HEK293T (cell line): ENCODE data around the gene ORC3.
"Not testable (repeated sequence)": the region's sequence is repeated elsewhere in the genome, so short reads cannot be mapped to it uniquely, and the experiment has no call there.

Experiments
- CTCF ChIA-PET: fragments of 350-600 bp; formaldehyde crosslinking; extraction: SDS; loops from one replicate; lab custom pipeline; 2021; ENCODE audit warnings: antibody characterized with exemption, inconsistent platforms; lab: Yijun Ruan, JAX
- POLR2A ChIA-PET: fragments of 350-600 bp; formaldehyde crosslinking; extraction: SDS; loops from one replicate; lab custom pipeline; 2020; ENCODE audit warnings: antibody characterized with exemption, inconsistent platforms; lab: Yijun Ruan, JAX
- DNase-seq: peaks from one replicate; pipeline ENCODE4 v3.0.0; 2012; ENCODE audit warnings: mixed read lengths; ENCODE audit errors: extremely low spot score
- ARNT ChIP-seq: fragments of 450-650 bp; IDR thresholded peaks from 2 replicates; pipeline ENCODE4 v1.6.1; 2017; ENCODE audit warnings: mild to moderate bottlenecking
- BHLHE40 ChIP-seq: fragments of 450-650 bp; IDR thresholded peaks from 2 replicates; pipeline ENCODE4 v1.6.1; 2016; ENCODE audit warnings: mild to moderate bottlenecking, moderate library complexity, borderline replicate concordance
- CTBP1 ChIP-seq: fragments of 450-650 bp; IDR thresholded peaks from 2 replicates; pipeline ENCODE4 v1.6.1; 2016; ENCODE audit warnings: borderline replicate concordance
- ELF4 ChIP-seq: fragments of 450-650 bp; IDR thresholded peaks from 2 replicates; pipeline ENCODE4 v1.6.1; 2017; ENCODE audit warnings: antibody characterized with exemption
- FOXA1 ChIP-seq: fragments of 450-650 bp; IDR thresholded peaks from 2 replicates; pipeline ENCODE4 v1.6.1; 2016; ENCODE audit warnings: mild to moderate bottlenecking
- FOXK2 ChIP-seq: fragments of 450-650 bp; IDR thresholded peaks from 2 replicates; pipeline ENCODE4 v1.6.1; 2016; ENCODE audit warnings: mild to moderate bottlenecking
- FOXM1 ChIP-seq: fragments of 450-650 bp; IDR thresholded peaks from 2 replicates; pipeline ENCODE4 v1.6.1; 2017; ENCODE audit warnings: mild to moderate bottlenecking, borderline replicate concordance
- HDGF ChIP-seq: fragments of 450-650 bp; IDR thresholded peaks from 2 replicates; pipeline ENCODE4 v1.6.1; 2017; ENCODE audit warnings: antibody characterized with exemption, borderline replicate concordance
- L3MBTL2 ChIP-seq: fragments of 450-650 bp; conservative IDR thresholded peaks from 2 replicates; pipeline ENCODE4 v1.6.1; 2016; ENCODE audit warnings: mild to moderate bottlenecking
- LEF1 ChIP-seq: fragments of 450-650 bp; IDR thresholded peaks from 2 replicates; pipeline ENCODE4 v1.6.1; 2017; ENCODE audit warnings: mild to moderate bottlenecking, borderline replicate concordance
- NFRKB ChIP-seq: fragments of 450-650 bp; IDR thresholded peaks from 2 replicates; pipeline ENCODE4 v1.6.1; 2016; ENCODE audit warnings: mild to moderate bottlenecking, moderate library complexity
- PKNOX1 ChIP-seq: fragments of 450-650 bp; IDR thresholded peaks from 2 replicates; pipeline ENCODE4 v1.6.1; 2016
- SP1 ChIP-seq: fragments of 450-650 bp; IDR thresholded peaks from 2 replicates; pipeline ENCODE4 v1.6.1; 2017
- SUZ12 ChIP-seq: fragments of 450-650 bp; IDR thresholded peaks from 2 replicates; pipeline ENCODE4 v1.6.1; 2016; ENCODE audit warnings: mild to moderate bottlenecking
- TARDBP ChIP-seq: fragments of 450-650 bp; IDR thresholded peaks from 2 replicates; pipeline ENCODE4 v1.6.1; 2016
- ZNF384 ChIP-seq: fragments of 450-650 bp; IDR thresholded peaks from 2 replicates; pipeline ENCODE4 v1.6.1; 2016

ORC3 gene

GRCh38 chr6:87606199-87606598 is 16.3 kb downstream of the ORC3 start:
- no peak for DNase-seq
- POLR2A ChIA-PET, result no interaction called here
- CTCF ChIA-PET, result interaction anchor here (0.6 kb wide), 1 partner anchor 8 kb away, joined by 6 read pairs; no protein-coding TSS in a partner anchor
- TF ChIP-seq PKNOX1, result peak; percentile 39; the same call in 1 of the 2 replicates
- no peak for TF ChIP-seq SUZ12

- CTCF ChIA-PET, result no interaction called here
Measured at GRCh38 chr6:87608802-87609201, 18.9 kb downstream of the ORC3 start.

GRCh38 chr6:87613018-87613417 is 23.1 kb downstream of the ORC3 start:
- DNase-seq, POLR2A ChIA-PET, CTCF ChIA-PET: not testable (repeated sequence)

More at GRCh38 chr6:87608802-87609201, 18.9 kb downstream of the ORC3 start:
- DNase-seq, result no peak
- POLR2A ChIA-PET, result no interaction called here
- no peak for TF ChIP-seq NFRKB
- TF ChIP-seq FOXM1, result no peak
- no peak for TF ChIP-seq ARNT
- no peak for TF ChIP-seq TARDBP
- TF ChIP-seq L3MBTL2, result no peak
- TF ChIP-seq HDGF, result no peak
- TF ChIP-seq LEF1, result no peak

- DNase-seq, result no peak
- POLR2A ChIA-PET, result no interaction called here
- CTCF ChIA-PET, result interaction anchor here (0.6 kb wide), 1 partner anchor 9 kb away, joined by 3 read pairs; no protein-coding TSS in a partner anchor
Measured at GRCh38 chr6:87617405-87617804, 27.5 kb downstream of the ORC3 start.

GRCh38 chr6:87618531-87618930 is 28.6 kb downstream of the ORC3 start:
- no peak for DNase-seq
- ChIA-PET CTCF (no interaction called here), POLR2A (no interaction called here)
- TF ChIP-seq PKNOX1, result no peak
- no peak for TF ChIP-seq SUZ12
- no peak for TF ChIP-seq ARNT

More at GRCh38 chr6:87617405-87617804, 27.5 kb downstream of the ORC3 start:
- TF ChIP-seq ELF4 (no peak), FOXA1 (no peak), SP1 (no peak), BHLHE40 (no peak), ZNF384 (no peak), FOXM1 (no peak), CTBP1 (no peak), FOXK2 (no peak), HDGF (no peak)

- ChIA-PET POLR2A (no interaction called here), CTCF (no interaction called here)
- TF ChIP-seq PKNOX1, result no peak
- no peak for TF ChIP-seq BHLHE40
- no peak for TF ChIP-seq L3MBTL2
- no peak for TF ChIP-seq FOXK2
- no peak for TF ChIP-seq LEF1
- TF ChIP-seq ARNT, result no peak
- TF ChIP-seq FOXM1, result no peak
- no peak for TF ChIP-seq ELF4
- no peak for TF ChIP-seq TARDBP
- no peak for TF ChIP-seq HDGF
- TF ChIP-seq FOXA1, result no peak
- TF ChIP-seq NFRKB, result no peak
- no peak for TF ChIP-seq SP1
- no peak for TF ChIP-seq SUZ12
- TF ChIP-seq ZNF384, result no peak
- no peak for TF ChIP-seq CTBP1
- DNase-seq, result no peak
Measured at GRCh38 chr6:87623248-87623647, 33.3 kb downstream of the ORC3 start.

GRCh38 chr6:87628424-87628823 is 38.5 kb downstream of the ORC3 start:
- ChIA-PET POLR2A (no interaction called here), CTCF (no interaction called here)
- TF ChIP-seq LEF1 (no peak), BHLHE40 (no peak), ELF4 (no peak), NFRKB (no peak), ARNT (no peak), HDGF (no peak), SP1 (no peak), FOXM1 (no peak), CTBP1 (no peak), FOXA1 (no peak), SUZ12 (no peak), FOXK2 (no peak), ZNF384 (no peak), TARDBP (no peak), PKNOX1 (no peak)
- no peak for DNase-seq
